ENCODE measurements around the gene PWP2.

PWP2 gene

GRCh38 chr21:44088401-44088780 is 18.8 kb upstream of the PWP2 start:
- TF ChIP-seq REST (IDR thresholded peaks at IDR 0.05; ENCODE audit: insufficient read depth in 1 of 2, low read depth in 2 of 2, low read length in 2 of 2) = no peak

GRCh38 chr21:44089001-44089911 is 17.9 kb upstream of the PWP2 start:
- TF ChIP-seq POLR2AphosphoS5 (IDR thresholded peaks at IDR 0.05; ENCODE audit: low read depth, low read length) (no peak), REST (IDR thresholded peaks at IDR 0.05; ENCODE audit: insufficient read depth in 1 of 2, low read depth in 2 of 2, low read length in 2 of 2) (no peak), TAF1 (IDR thresholded peaks at IDR 0.05; ENCODE audit: borderline replicate concordance, insufficient read depth, low read length) (no peak), FOXP2 (optimal IDR thresholded peaks at IDR 0.05; ENCODE audit: borderline replicate concordance, extremely low read depth, extremely low read length, insufficient read depth) (no peak), SIN3A (IDR thresholded peaks at IDR 0.05; ENCODE audit: borderline replicate concordance, insufficient read depth, low read length) (no peak)

DNA sequence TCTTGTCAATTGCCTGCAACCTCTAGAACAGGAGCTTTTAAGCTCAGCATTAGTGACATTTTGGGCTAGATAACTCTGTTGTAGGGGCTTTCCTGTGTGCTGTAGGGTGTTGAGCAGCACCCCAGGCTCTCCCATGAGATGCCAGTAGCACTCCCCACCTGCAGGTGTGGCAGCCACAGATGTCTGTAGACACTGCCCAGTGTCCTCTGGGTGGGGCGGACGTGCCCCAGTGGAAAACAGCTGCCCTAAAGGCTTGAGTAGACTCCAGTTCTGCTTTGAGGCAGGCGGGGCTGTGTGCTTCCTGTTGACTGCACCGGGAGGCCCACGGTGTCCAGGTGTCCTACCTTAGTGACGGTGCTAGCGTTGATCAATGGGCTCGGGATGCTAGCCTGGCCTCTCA is 16.9 kb upstream of the PWP2 start:
- TF ChIP-seq TAF1 (IDR thresholded peaks at IDR 0.05; ENCODE audit: borderline replicate concordance, insufficient read depth, low read length) (no peak), SIN3A (IDR thresholded peaks at IDR 0.05; ENCODE audit: borderline replicate concordance, insufficient read depth, low read length) (no peak), REST (IDR thresholded peaks at IDR 0.05; ENCODE audit: insufficient read depth in 1 of 2, low read depth in 2 of 2, low read length in 2 of 2) (no peak), FOXP2 (optimal IDR thresholded peaks at IDR 0.05; ENCODE audit: borderline replicate concordance, extremely low read depth, extremely low read length, insufficient read depth) (no peak), POLR2AphosphoS5 (IDR thresholded peaks at IDR 0.05; ENCODE audit: low read depth, low read length) (no peak)

DNA sequence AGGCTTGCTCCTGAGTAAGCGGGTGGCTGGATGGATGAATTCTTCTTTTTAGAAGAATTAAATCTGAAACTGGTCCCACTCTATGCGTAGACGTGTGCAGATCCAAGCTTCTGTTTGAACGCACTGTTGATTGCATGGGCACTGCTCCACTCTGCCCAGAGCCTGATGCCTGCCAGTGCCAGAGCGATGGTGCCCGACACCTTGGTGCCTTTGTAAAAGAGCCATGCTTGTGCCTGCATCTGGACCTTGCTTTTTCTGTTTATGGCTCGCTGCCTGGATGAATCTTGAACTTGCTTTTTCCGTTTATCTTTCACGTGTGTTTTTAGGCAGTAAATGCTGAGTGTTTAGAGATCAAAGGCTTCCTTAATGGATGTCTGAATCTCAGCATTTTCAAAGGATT is 15.0 kb upstream of the PWP2 start:
- TF ChIP-seq TAF1 (IDR thresholded peaks at IDR 0.05; ENCODE audit: borderline replicate concordance, insufficient read depth, low read length) = no peak
- TF ChIP-seq REST (IDR thresholded peaks at IDR 0.05; ENCODE audit: insufficient read depth in 1 of 2, low read depth in 2 of 2, low read length in 2 of 2) = no peak
- TF ChIP-seq FOXP2 (optimal IDR thresholded peaks at IDR 0.05; ENCODE audit: borderline replicate concordance, extremely low read depth, extremely low read length, insufficient read depth) = no peak
- no peak for TF ChIP-seq POLR2AphosphoS5 (IDR thresholded peaks at IDR 0.05; ENCODE audit: low read depth, low read length)
- TF ChIP-seq SIN3A (IDR thresholded peaks at IDR 0.05; ENCODE audit: borderline replicate concordance, insufficient read depth, low read length) = no peak

DNA sequence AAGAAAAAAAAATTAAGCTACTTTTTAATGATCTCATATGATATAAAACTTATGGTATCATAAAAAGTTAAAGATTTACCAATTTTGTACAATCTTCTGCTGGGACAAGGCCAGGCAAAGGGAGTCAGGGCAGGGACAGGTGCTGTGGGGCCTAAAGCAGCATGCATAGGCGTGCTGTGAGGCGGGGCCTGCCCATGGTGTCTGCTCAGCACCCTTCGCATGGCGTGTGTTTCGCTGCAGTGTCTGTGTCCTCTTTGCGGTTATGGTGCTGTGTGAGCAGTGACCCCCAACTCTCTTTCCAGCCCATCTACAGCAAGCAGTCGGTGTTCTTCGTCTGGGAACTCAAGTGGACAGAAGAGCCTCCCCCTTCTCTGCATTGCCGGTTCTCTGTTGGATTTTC is 13.4 kb upstream of the PWP2 start:
- no peak for TF ChIP-seq POLR2AphosphoS5 (IDR thresholded peaks at IDR 0.05; ENCODE audit: low read depth, low read length)
- TF ChIP-seq FOXP2 (optimal IDR thresholded peaks at IDR 0.05; ENCODE audit: borderline replicate concordance, extremely low read depth, extremely low read length, insufficient read depth) = no peak
- no peak for TF ChIP-seq REST (IDR thresholded peaks at IDR 0.05; ENCODE audit: insufficient read depth in 1 of 2, low read depth in 2 of 2, low read length in 2 of 2)
- no peak for TF ChIP-seq TAF1 (IDR thresholded peaks at IDR 0.05; ENCODE audit: borderline replicate concordance, insufficient read depth, low read length)
